ENCODE data around the gene EYA2.

Gene EYA2

DNA sequence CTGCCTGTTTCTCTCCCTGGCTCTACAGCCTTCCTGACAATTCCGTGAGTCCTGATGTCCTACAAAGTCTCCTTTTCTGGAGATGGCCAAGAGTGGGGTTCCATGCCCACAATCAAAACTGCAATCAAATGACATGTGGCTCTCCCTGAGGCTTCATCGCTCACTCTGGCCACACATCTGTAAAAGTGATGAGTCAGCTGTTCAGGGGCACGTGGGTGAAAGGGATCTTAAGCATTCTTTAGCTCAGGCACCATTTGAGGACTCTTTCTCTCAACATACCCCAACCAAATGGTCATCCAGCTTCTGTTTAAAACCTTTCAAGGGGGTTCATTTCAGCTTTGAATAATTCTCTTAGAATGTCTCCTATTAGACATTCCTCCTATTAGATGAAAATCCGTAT lies 42.3 kb upstream of the EYA2 start:
- in situ Hi-C loops (cut with HindIII; ENCODE audit: low sequenced_read_pairs): no loop called here
- TF ChIP-seq, protein P1, sequence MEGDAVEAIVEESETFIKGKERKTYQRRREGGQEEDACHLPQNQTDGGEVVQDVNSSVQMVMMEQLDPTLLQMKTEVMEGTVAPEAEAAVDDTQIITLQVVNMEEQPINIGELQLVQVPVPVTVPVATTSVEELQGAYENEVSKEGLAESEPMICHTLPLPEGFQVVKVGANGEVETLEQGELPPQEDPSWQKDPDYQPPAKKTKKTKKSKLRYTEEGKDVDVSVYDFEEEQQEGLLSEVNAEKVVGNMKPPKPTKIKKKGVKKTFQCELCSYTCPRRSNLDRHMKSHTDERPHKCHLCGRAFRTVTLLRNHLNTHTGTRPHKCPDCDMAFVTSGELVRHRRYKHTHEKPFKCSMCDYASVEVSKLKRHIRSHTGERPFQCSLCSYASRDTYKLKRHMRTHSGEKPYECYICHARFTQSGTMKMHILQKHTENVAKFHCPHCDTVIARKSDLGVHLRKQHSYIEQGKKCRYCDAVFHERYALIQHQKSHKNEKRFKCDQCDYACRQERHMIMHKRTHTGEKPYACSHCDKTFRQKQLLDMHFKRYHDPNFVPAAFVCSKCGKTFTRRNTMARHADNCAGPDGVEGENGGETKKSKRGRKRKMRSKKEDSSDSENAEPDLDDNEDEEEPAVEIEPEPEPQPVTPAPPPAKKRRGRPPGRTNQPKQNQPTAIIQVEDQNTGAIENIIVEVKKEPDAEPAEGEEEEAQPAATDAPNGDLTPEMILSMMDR (IDR thresholded peaks at IDR 0.05; ENCODE audit: low read depth, low read length): no peak
- no peak overlapping the region for H3K4me3 ChIP-seq (ENCODE audit: low read depth, low read length)
- no peak for DNase-seq (ENCODE audit: low read depth, low spot score)

- H3K4me3 ChIP-seq (ENCODE audit: low read depth, low read length): no peak overlapping the region
- no peak for DNase-seq (ENCODE audit: low read depth, low spot score)
- in situ Hi-C loops (cut with HindIII; ENCODE audit: low sequenced_read_pairs): no loop called here
- TF ChIP-seq, protein P1 (IDR thresholded peaks at IDR 0.05; ENCODE audit: low read depth, low read length): no peak
Measured at GRCh38 chr20:46853926-46854325, 40.7 kb upstream of the EYA2 start.

GRCh38 chr20:46857061-46857831 lies 37.4 kb upstream of the EYA2 start:
- no peak overlapping the region for H3K4me3 ChIP-seq (ENCODE audit: low read depth, low read length)
- in situ Hi-C loops (cut with HindIII; ENCODE audit: low sequenced_read_pairs): no loop called here
- no peak for DNase-seq (ENCODE audit: low read depth, low spot score)
- TF ChIP-seq, protein P1 (IDR thresholded peaks at IDR 0.05; ENCODE audit: low read depth, low read length): no peak

DNA sequence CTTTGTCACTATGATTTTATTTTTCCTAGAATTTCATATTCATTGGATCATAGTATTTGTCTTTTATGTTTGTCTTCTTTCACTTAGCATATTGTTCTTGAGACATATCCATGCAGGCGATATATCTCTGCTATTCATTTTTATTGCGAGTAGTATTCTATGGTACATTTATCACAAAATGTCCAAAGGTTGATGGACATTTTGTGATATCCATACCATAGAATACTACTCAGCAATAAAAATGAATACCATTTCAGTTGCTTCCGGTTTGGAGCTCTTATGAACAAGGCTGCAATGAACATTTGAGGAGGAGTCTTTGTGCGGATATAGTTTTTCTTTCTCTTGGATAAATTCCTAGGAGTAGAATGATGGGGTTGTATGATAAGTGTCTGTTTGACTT lies 28.8 kb upstream of the EYA2 start:
- TF ChIP-seq, protein P1 (IDR thresholded peaks at IDR 0.05; ENCODE audit: low read depth, low read length): no peak
- in situ Hi-C loops (cut with HindIII; ENCODE audit: low sequenced_read_pairs): no loop called here

GRCh38 chr20:46870041-46870440 lies 24.6 kb upstream of the EYA2 start:
- TF ChIP-seq, protein P1 (IDR thresholded peaks at IDR 0.05; ENCODE audit: low read depth, low read length): no peak
- no peak overlapping the region for H3K4me3 ChIP-seq (ENCODE audit: low read depth, low read length)
- in situ Hi-C loops (cut with HindIII; ENCODE audit: low sequenced_read_pairs): no loop called here
- DNase-seq (ENCODE audit: low read depth, low spot score): no peak

More for the DNA sequence above, 28.8 kb upstream of the EYA2 start:
- DNase-seq (ENCODE audit: low read depth, low spot score): no peak
- H3K4me3 ChIP-seq (ENCODE audit: low read depth, low read length): no peak overlapping the region

- no peak for DNase-seq (ENCODE audit: low read depth, low spot score)
- no peak overlapping the region for H3K4me3 ChIP-seq (ENCODE audit: low read depth, low read length)
- TF ChIP-seq, protein P1 (IDR thresholded peaks at IDR 0.05; ENCODE audit: low read depth, low read length): no peak
- in situ Hi-C loops (cut with HindIII; ENCODE audit: low sequenced_read_pairs): no loop called here
Measured at GRCh38 chr20:46872328-46873211, 22.1 kb upstream of the EYA2 start.
